Ishikawa (cell line): Measurements from ENCODE around the gene AP5M1.

ENCODE experiments used
- CEBPB ChIP-seq: IDR thresholded peaks from 2 replicates; pipeline ENCODE4 v1.6.1; 2012
- CREB1 ChIP-seq: IDR thresholded peaks from 2 replicates; pipeline ENCODE4 v1.6.1; 2012; ENCODE audit warnings: low read depth
- EGR1 ChIP-seq: IDR thresholded peaks from 2 replicates; pipeline ENCODE4 v1.6.1; 2012
- EP300 ChIP-seq: IDR thresholded peaks from 2 replicates; pipeline ENCODE4 v1.6.1; 2012; ENCODE audit warnings: borderline replicate concordance
- FOXM1 ChIP-seq: IDR thresholded peaks from 2 replicates; pipeline ENCODE4 v1.6.1; 2012; ENCODE audit warnings: low read depth, borderline replicate concordance
- NFIC ChIP-seq: IDR thresholded peaks from 2 replicates; pipeline ENCODE4 v1.6.1; 2012
- RAD21 ChIP-seq: IDR thresholded peaks from 2 replicates; pipeline ENCODE4 v1.6.1; 2012; ENCODE audit warnings: low read depth
- TAF1 ChIP-seq: IDR thresholded peaks from 2 replicates; pipeline ENCODE4 v1.6.1; 2012; ENCODE audit warnings: low read depth, mild to moderate bottlenecking
- TCF12 ChIP-seq: IDR thresholded peaks from 2 replicates; pipeline ENCODE4 v1.6.1; 2012; ENCODE audit warnings: low read depth
- TEAD4 ChIP-seq: IDR thresholded peaks from 2 replicates; pipeline ENCODE4 v1.6.1; 2012
- YY1 ChIP-seq: IDR thresholded peaks from 2 replicates; pipeline ENCODE4 v1.6.1; 2012; ENCODE audit warnings: low read depth
- ZBTB7A ChIP-seq: IDR thresholded peaks from 2 replicates; pipeline ENCODE4 v1.6.1; 2012; ENCODE audit warnings: low read depth
- TF ChIP-seq, protein P1 (sequence below): IDR thresholded peaks from 2 replicates; pipeline ENCODE4 v1.6.1; 2012; ENCODE audit warnings: low read depth, mild to moderate bottlenecking
- TF ChIP-seq, protein P2 (sequence below): IDR thresholded peaks from 2 replicates; pipeline ENCODE4 v1.6.1; 2012
- TF ChIP-seq, protein P3 (sequence below): IDR thresholded peaks from 2 replicates; pipeline ENCODE4 v1.6.1; 2012

AP5M1 gene

DNA sequence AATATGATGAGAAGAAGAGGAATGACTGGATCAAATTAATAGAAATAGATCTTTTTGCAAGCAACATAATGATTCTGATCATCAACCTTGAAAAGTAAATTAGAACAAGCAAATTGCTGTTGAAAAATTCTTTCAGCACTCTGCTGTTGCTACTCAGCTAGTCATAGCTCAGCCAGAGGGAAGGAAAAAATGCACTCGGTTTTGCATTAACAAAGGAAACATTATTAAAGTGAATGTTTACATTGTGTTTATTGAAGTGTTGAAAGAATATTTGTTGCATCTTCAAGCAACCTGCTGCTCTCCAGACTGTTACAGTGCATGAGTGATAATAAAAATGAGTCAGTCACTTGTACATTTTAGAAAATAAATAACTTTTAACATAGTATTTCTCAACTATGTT lies 26.5 kb downstream of the AP5M1 start:
- TF ChIP-seq TCF12: no peak
- no peak for TF ChIP-seq EGR1
- TF ChIP-seq TAF1: no peak
- no peak for TF ChIP-seq ZBTB7A
- TF ChIP-seq, protein P1, sequence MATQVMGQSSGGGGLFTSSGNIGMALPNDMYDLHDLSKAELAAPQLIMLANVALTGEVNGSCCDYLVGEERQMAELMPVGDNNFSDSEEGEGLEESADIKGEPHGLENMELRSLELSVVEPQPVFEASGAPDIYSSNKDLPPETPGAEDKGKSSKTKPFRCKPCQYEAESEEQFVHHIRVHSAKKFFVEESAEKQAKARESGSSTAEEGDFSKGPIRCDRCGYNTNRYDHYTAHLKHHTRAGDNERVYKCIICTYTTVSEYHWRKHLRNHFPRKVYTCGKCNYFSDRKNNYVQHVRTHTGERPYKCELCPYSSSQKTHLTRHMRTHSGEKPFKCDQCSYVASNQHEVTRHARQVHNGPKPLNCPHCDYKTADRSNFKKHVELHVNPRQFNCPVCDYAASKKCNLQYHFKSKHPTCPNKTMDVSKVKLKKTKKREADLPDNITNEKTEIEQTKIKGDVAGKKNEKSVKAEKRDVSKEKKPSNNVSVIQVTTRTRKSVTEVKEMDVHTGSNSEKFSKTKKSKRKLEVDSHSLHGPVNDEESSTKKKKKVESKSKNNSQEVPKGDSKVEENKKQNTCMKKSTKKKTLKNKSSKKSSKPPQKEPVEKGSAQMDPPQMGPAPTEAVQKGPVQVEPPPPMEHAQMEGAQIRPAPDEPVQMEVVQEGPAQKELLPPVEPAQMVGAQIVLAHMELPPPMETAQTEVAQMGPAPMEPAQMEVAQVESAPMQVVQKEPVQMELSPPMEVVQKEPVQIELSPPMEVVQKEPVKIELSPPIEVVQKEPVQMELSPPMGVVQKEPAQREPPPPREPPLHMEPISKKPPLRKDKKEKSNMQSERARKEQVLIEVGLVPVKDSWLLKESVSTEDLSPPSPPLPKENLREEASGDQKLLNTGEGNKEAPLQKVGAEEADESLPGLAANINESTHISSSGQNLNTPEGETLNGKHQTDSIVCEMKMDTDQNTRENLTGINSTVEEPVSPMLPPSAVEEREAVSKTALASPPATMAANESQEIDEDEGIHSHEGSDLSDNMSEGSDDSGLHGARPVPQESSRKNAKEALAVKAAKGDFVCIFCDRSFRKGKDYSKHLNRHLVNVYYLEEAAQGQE: no peak
- no peak for TF ChIP-seq RAD21
- TF ChIP-seq, protein P2, sequence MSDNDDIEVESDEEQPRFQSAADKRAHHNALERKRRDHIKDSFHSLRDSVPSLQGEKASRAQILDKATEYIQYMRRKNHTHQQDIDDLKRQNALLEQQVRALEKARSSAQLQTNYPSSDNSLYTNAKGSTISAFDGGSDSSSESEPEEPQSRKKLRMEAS: no peak
- no peak for TF ChIP-seq YY1
- TF ChIP-seq EP300: no peak
- TF ChIP-seq CREB1: no peak
- TF ChIP-seq, protein P3, sequence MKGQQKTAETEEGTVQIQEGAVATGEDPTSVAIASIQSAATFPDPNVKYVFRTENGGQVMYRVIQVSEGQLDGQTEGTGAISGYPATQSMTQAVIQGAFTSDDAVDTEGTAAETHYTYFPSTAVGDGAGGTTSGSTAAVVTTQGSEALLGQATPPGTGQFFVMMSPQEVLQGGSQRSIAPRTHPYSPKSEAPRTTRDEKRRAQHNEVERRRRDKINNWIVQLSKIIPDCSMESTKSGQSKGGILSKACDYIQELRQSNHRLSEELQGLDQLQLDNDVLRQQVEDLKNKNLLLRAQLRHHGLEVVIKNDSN: no peak
- TF ChIP-seq FOXM1: no peak
- TF ChIP-seq TEAD4: no peak

DNA sequence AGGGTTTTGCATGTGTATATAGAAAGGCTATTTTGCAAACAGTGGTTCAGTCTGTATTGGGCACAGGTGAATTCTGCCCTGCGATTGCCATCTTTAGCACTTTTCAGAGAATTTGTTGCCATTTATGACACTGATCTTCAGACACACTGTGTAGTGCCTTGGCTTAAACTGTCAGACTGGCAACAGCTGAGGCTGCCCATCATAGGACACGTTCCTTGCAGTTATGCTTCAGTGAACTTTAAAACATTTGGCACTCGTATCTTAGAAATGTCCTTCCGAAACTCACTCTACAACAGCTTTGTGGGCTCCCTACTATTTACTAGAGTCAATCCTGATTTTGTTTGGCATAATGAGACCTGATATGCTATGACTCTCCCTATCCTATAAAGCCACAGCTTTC lies 29.1 kb downstream of the AP5M1 start:
- TF ChIP-seq ZBTB7A (no peak), TCF12 (no peak), TEAD4 (no peak), EGR1 (no peak), YY1 (no peak), FOXM1 (no peak), NFIC (no peak), TAF1 (no peak), CEBPB (no peak), CREB1 (no peak), EP300 (no peak), RAD21 (no peak)
- TF ChIP-seq, protein P2: no peak
- TF ChIP-seq, protein P1: no peak
- TF ChIP-seq, protein P3: no peak

DNA sequence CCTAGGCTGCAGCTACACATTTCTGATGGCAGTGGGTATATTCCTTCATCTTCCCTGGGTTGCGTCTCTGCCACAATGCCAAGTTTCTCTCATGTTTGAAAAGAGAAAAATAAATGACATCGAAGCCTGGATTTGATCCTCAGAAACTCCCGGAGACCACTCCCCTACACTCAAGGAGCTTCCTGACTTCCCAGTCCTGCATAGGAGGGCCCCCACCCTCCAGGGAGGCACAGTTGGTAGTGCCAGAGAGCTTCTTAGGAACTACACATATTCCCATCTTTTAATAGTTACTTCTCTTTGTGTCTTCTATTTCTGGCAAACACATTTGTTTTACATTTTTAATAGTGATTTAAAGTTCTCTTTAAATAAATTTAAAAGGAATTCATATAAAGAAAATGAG lies 30.7 kb downstream of the AP5M1 start:
- no peak for TF ChIP-seq YY1
- no peak for TF ChIP-seq EP300
- TF ChIP-seq TAF1: no peak
- no peak for TF ChIP-seq FOXM1
- no peak for TF ChIP-seq CREB1
- TF ChIP-seq, protein P3: no peak

DNA sequence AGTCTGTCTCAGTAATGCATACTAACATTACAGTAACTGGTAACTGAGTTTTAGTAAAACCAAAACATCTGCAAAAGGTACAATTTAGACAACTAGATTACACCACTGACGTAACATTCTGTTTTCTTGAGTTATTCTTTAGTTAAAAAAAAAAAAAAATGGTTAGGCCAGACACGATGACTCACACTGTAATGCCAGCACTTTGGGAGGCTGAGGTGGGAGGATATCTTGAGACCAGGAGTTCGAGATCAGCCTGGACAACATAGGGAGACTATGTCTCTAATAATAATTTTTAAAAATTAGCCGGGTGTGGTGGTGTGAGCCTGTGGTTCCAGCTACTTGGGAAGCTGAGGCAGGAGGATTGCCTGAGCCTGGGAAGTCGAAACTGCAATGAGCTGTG lies 34.1 kb downstream of the AP5M1 start:
- TF ChIP-seq, protein P1: no peak
- TF ChIP-seq TAF1: no peak
- TF ChIP-seq CREB1: no peak
- no peak for TF ChIP-seq CEBPB
- no peak for TF ChIP-seq YY1
- no peak for TF ChIP-seq NFIC
- no peak for TF ChIP-seq TCF12
